Kidney tubule cell (primary cell): Measurements from ENCODE around the gene CAMK1D.
"Not testable (repeated sequence)": the region's sequence is repeated elsewhere in the genome, so short reads cannot be mapped to it uniquely, and the experiment has no call there.

Experiments used
- DNase-seq: peaks from one replicate; pipeline ENCODE4 v3.0.0-alpha.2; 2018; ENCODE audit warnings: low spot score

The CAMK1D gene

DNA sequence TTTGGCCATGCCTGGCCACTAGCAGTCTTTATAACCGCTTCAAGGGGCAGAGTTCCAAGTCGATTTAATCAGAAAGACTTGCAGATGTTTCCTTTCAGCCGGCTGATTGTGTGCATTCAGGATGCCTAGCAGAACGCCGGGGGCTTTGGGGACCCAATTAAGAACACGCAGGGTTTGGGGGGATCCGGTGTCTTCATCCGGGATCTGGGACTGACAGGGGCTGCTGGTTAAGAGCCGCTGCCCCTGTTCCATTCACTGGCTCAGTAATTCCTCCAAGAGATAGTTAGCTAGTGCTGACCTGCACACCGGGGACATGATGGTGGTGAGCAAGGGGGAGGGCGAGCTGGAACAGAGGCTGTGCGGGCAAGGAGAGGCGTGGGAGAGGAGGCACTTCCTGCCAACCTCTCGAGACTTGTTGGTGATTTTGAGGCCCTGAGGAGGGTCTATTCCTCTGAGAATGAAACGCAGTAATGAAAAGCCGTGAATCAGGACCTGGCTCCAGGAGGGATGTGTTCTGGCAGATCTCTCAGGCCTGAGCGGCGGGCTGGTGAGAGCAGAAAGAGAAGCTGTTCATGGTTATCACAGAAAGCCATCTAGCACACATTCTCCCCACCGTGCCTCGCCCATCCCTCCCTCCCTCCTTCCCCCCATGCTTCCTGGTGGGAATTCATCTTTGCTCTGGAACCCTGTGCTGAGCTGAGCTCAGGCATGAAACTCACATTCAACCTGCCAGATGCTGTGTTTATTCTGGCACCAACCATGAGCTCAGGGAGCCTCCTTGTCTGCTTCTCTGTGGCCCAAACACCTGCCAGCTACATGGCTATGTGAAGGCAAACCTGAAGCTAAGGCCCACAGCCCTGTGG, 500.2 kb downstream of the CAMK1D start:
- no peak for DNase-seq

GRCh38 chr10:12852687-12853086, 503.3 kb downstream of the CAMK1D start:
- no peak for DNase-seq

DNA sequence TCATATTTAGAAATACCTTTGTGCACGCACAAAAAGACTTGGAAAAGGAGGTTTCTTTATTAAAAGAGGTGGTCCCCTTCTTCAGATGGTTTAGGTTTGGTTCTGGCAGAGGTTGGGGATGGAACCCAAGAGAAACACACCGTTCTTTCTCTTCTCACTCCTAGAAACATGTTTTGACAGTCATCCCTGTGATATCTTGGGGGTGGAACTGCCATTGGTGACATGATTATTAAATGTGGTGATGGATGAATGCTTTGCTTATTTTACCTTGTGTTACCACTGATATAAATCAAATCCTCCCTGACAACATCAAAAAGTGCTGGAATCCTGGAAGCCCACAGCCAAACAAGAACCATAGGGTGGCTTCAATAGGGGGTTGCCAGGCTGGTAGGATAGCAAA, 505.6 kb downstream of the CAMK1D start:
- DNase-seq, result no peak

GRCh38 chr10:12862459-12862858, 513.1 kb downstream of the CAMK1D start:
- DNase-seq, result no peak

- DNase-seq, result not testable (repeated sequence)
These were observed 516.2 kb downstream of the CAMK1D start for GRCh38 chr10:12865515-12865914.

- no peak for DNase-seq
These were observed 518.9 kb downstream of the CAMK1D start for GRCh38 chr10:12868229-12868628.

DNA sequence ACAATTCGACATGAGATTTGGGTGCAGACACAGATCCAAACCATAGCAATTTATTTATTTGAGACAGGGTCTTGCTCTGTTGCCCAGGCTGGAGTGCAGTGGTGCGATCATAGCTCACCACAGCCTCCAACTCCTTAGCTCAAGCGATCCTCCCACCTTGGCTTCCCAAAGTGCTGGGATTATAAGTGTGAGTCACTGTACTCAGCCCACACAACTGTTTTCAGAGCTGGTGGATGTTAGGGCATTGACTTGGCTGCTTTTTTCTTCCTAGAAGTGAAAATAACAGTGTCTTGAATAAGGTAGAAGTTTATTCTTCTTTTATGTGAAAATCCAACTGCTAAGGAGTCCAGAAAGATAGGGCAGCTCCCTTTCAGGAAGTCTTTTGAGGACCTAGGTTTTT, 520.1 kb downstream of the CAMK1D start:
- no peak for DNase-seq

GRCh38 chr10:12872577-12872976, 523.2 kb downstream of the CAMK1D start:
- no peak for DNase-seq

DNA sequence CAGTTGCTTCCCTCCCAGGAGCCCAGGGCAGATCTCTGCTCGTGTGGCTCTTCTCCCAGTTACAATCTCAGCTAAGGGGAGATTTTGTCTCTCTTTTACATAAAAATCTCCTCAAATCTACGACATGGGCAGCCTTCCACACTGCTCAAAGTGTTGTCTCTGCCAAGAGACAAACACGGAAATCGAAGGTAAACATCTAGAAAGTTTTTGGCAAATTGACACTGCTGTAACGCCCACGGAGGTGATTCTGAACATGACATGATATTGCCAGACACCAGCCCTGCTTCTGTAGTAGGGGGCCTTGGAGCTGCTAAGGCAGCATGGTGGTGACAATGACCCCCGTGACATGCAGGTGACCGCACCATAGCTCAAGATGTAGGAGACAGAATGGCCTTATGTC, 523.8 kb downstream of the CAMK1D start:
- no peak for DNase-seq

DNA sequence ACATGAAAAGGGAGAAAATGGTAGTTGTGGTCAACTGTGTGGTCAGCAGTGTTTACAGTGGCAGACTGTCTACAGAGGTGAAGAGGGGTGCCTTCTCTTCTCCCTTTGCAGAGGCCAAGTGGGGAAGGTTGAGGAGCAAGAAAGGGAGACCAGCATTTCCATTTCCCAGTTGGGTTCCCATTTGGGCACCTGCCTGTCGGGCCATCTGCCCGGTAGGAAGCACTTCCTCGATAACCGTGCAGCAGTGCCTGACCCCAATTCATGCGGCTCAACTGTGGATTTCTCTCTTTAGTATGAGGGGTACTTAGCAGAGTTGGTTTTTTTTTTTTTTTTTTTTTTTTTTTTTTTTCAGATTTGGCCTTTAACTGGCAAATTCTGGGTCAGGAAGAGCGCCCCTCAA, 525.2 kb downstream of the CAMK1D start:
- DNase-seq, result no peak

GRCh38 chr10:12875100-12875499, 525.8 kb downstream of the CAMK1D start:
- no peak for DNase-seq

GRCh38 chr10:12876266-12876665, 526.9 kb downstream of the CAMK1D start:
- DNase-seq, result peak; percentile 3

DNA sequence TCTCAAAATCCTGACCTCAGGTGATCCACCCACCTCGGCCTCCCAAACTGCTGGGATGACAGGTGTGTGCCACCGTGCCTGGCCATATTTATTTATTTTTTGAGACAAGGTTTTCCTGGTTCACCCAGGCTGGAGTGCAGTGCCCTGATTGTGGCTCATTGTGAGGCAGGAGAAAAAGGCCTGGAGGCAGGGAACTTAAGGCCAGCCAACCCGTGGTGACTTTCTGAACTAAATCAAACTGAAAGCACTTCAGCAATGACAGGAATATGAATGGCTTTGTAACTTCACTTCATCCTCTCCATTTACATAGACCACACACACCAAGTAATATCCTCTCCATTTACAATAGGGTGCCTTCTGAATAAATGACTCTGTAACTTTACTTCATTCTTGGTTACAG, 527.8 kb downstream of the CAMK1D start:
- no peak for DNase-seq

DNA sequence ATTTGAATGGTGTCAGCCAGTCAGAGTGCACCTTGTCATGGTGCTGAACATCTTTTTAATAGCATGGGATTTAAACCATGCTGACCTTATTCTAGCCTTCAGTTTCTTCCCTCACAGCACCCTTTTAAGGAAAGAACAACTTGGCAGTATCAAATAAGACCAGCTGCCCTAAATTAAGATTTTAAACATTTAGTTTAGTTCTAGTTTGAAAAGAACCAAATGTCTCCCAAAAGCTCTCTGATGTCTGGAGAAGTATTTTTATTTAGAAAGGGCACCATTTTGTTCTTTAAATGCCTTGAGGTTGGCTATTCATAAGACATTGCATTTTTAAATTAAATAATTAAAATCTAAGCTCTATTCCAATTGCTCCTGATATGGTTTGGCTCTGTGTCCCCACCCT, 531.1 kb downstream of the CAMK1D start:
- no peak for DNase-seq

DNA sequence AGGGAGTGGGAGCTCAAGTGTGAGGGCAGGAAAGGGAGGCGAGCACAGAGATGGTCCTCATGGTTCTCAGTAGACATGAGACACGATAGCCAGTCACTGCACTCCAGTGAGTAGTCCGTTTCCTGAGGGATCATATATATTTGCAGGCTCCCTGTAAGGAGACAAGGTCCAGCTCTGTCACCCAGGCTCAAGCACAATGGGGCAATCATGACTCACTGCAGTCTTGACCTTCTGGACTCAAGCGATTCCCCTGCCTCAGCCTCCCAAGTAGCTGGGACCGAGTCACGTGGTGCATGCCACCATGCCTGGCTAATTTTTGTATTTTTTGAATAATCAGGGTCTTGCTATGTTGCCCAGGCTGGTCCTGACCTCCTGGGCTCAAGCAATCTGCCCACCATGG, 535.5 kb downstream of the CAMK1D start:
- DNase-seq, result no peak
